NCI-H82 treated with DMSO at 0.1 percent for 48 hours (cell line): ENCODE data around the gene DNAJC27.

ENCODE experiments used
- DNase-seq: peaks from one replicate; lab custom pipeline; 2025; ENCODE audit not compliant: unreplicated experiment; lab: John Stamatoyannopoulos, UW

DNAJC27 gene

DNA sequence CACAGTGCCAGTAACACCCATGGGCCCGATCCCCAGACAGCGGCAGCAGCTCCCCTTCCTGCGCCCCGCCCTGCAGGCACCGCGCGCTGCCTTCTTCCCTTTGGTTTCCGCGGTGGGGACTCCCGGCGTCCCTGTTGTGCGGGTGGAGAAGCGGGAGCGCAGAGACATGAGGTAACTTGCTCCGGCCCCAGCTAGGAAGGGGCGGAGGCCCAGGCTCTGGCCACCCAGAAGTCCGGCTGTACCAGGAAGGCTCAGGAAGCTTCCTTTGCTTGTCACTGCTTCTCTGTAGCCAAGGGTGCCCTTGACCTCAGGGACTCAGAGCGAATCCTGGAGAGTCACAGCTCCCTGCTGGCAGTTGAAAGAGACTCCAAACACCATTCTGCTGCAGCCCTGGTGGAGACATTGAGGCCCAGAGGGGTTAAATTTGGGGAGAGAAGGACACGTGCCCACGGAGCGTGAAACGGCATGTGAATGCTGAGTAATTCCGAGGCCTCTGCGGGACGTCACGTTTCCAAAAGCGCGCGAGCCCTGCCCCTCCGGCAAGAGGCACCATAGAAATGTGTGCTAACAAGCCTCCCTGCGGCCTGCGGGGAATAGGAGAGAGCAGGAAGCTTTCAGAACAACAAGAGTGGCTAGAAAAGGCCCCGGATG is 45.0 kb downstream of the DNAJC27 start:
- DNase-seq, result no peak

DNA sequence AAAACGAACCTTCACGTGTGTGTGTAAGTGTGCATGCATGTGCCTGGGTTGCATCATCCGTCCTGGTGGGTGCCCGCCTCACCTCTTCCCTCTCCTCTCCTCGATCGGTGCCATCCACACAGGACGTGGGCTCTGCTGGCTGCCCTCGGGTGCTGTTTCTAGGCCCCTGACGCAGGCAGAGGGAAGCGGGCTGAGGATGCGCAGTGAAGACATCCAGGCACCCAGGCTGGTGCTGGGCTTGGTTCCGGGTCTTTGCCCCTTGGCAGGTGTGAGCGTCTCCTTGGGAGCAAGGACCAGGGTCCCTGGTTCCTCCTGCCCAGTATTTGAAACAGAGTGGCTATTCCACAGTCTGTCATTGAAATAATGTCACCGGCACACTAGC is 45.5 kb downstream of the DNAJC27 start:
- no peak for DNase-seq

DNA sequence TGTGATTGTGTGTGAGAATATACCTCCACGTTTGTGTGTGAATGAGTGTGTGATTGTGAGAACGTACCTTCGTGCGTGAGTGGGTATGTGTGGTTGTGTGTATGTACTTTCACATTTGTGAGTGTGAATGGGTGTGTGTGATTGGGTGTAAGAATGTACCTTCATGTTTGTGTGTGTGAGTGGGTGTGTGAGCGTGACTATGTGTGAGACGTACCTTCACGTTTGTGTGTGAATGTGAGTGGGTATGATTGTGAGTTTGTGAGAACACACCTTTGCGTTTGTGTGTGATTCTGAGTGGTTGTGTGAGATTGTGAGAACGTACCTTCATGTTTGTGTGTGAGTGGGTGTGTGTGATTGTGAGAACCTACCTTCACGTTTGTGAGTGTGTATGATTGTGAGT is 45.9 kb downstream of the DNAJC27 start:
- DNase-seq, result no peak

DNA sequence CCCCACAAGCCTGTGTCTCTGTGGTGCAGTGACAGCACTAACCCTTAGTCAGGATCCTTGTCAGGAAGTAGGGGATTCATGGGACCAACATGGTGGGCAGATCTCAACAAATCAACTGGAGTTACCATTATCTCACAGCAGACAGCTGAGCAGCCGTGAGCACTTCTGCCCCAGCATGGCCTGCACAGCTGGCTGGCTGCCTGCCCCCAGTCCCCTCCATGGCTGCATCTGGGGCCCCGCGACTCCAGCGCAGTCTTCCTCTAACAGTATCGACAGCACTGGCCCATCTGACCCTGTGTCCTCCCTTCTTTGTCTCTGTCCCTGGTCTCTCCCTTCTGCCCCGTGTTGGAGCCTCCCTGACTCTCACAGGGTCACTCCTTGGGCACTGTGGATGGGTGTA is 47.0 kb downstream of the DNAJC27 start:
- DNase-seq, result no peak

DNA sequence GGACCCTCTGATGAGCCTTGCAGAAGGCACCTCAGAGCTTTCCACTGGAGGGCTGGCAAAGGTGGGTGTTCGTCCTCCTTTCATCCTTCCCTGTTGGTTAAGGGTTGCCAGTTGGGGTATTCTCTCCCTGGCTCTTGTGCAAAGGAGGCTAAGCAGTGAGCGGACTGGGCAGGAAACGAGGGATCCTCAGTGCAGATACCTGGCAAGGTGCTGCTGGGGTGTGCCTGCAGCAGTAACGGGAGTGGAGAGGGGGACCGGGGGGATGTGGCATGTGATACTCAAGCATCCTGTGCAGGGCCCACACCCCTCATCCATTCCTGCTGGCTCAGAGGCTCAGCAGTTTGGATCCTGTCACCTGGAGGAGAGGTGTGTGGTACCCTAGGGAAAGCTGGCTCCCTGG is 47.5 kb downstream of the DNAJC27 start:
- no peak for DNase-seq

DNA sequence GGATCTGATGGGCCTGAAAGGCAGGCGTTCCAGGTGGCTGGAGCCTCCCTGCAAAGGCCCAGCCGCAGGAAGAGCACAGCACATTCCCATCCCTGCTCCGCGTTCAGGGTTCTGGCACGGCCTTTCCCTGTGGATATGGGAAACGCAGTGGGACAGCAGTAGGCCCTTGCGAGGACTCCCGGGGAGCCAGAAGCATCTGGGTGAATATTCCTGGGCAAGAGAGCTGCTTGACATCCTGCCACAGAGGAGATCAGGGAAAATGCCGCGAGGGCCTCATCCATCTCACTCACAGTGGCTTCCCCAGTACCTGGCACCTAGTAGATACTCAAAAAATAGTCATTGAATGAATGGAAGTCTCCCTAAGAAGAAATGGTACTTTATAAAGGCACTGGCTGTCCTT is 48.6 kb downstream of the DNAJC27 start:
- no peak for DNase-seq

DNA sequence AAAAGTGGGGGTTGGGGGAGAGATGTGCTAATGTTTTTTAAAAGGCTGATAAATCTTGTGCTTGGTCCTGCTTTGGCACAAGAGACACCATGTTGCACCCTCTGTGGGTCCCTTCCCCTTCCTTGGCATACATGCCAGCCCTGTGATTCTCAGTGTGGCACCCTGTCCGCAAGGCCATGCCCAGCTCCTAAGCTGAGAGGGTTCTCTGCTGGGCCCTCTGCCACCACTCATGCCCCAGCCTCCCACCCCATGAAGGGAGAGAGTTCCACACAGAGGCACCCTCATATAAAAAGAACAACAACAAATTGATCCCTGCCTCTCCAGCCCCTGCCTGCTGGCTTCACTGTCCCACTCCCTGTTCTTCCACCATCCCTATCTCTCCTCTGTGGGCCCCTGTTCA is 49.2 kb downstream of the DNAJC27 start:
- DNase-seq, result no peak

- DNase-seq, result no peak
These were observed 50.8 kb downstream of the DNAJC27 start for GRCh38 chr2:24920809-24921441.

- no peak for DNase-seq
These were observed 51.5 kb downstream of the DNAJC27 start, which contains the start of gene ADCY3 for GRCh38 chr2:24920098-24920808. Gene ADCY3, minus strand, starts transcription at chr2:24920237. Its CDS starts 1,250 bp downstream, at chr2:24918987.

- no peak for DNase-seq
These were observed 52.2 kb downstream of the DNAJC27 start for GRCh38 chr2:24919506-24920097.

GRCh38 chr2:24919037-24919505 is 52.7 kb downstream of the DNAJC27 start:
- peak; percentile 47 for DNase-seq

DNA sequence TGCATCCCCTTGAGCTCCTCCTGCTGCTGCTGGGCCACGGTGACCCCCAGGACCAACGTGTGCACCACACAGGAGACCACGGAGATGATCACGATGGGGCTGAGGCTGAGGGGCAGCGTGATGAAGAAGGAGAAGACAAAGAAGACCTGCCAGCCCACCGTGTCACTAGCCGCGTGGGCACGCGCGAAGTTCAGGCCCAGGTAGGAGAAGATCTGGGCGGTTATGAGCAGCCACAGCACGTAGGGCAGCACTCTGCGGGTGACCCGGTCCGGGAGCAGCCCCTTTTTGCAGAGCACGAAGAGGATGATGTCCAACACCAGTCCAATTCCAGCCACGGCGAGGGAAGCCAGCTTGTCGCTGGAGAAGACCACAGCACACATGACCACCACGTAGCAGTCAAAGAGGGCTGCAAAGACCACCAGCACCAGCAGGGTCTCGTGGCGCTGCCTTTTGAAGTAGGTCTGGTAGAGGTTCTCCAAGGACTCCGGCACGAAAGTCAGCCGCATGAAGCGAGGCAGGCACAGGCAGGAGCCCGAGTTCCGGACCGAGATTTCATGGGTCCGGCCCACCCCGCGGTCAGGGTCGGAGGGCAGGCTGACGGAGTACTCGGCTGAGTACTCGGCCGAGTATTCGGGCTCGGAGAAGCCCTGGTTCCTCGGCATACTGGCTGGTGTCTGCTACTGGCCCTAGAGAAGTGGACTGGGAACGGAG is 53.3 kb downstream of the DNAJC27 start:
- no peak for DNase-seq

DNA sequence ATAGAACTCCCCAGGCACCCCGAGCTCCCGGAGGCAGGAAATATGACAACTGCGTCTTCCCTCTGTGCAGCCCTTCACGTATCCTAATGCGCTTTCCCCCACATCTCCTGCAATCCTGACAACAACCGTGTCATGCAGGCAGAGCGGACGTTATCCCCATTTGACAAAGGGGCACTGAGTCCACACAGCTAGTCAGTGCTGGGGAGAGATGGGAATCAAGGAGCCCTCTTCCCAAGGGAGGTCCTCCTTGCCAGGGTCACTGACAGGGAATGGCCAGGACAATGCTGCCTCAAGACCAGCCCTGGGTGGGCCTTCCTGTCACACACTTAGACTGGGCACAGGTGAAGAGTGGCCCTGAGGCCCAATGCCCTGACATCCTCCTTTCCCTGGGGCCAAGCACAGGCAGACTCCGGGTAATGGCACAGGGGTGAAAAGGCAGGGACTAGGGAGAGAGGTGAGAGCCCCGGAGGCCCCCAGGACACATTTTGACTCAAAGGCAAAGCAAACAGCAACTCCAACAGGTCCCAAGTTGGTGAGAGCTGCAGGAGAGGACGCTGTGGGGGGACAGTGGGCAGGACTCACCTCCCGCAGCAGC is 53.9 kb downstream of the DNAJC27 start:
- no peak for DNase-seq

GRCh38 chr2:24917086-24917485 is 54.7 kb downstream of the DNAJC27 start:
- DNase-seq, result no peak

GRCh38 chr2:24915796-24916195 is 56.0 kb downstream of the DNAJC27 start:
- DNase-seq, result no peak

DNA sequence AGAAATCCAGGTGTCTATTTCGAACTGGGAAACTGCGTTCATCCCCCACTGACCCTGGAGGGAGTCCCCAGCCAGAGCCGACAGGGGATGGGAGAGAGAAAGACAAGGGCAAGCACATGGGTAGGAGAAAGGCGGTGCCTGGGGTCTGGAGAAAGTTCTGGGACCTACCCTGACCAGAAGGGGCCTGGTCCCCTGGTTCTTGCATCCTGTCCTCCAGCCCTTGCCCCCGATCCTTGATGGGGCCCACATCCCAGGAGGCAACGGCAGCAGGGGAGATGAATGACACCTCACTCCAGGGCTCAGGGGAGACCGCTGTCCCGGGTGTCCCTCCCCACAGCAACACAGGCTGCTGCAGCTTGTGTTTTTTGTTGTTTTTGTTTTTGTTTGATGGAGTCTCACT is 56.6 kb downstream of the DNAJC27 start:
- no peak for DNase-seq

- DNase-seq, result no peak
These were observed 57.0 kb downstream of the DNAJC27 start for GRCh38 chr2:24914713-24915112.

- DNase-seq, result no peak
These were observed 57.8 kb downstream of the DNAJC27 start for GRCh38 chr2:24913911-24914310.

DNA sequence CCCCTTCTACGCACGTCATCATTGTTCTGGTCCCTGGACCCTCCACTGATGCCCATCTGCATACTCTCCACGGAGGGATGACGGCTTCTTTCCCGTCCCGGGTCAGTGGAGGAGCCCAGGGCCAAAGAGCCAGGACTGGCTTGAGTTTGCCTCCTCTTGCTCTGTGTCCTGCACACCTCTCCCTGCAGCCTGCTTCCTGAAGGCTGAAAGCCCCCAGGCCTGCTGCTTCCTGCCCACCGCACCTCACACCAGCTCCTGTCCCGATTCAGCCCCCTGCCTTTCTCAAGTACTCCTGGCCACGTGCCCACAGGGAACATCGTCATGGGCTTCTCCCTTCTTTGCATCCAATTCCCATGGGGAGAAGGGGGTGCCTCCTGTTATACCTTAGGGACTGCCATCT is 58.8 kb downstream of the DNAJC27 start:
- no peak for DNase-seq

DNA sequence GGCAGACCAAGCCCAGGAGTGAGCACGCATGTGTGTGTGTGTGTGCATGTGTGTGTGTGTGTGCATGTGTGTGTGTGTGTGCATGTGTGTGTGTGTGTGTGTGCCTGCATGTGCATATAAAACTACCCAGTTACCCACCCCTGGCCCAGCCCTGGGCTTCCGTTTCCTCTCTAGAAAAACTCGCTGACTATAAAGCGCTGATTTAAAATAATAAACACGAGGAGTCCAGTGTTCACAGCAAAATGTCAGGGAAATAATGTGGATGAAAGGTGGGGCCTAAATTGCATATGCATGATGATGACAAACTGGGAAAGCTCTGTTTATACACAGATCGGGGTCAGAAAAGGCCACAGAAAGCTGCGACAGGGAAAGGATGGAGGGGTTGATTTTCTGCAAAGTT is 59.2 kb downstream of the DNAJC27 start:
- no peak for DNase-seq

DNA sequence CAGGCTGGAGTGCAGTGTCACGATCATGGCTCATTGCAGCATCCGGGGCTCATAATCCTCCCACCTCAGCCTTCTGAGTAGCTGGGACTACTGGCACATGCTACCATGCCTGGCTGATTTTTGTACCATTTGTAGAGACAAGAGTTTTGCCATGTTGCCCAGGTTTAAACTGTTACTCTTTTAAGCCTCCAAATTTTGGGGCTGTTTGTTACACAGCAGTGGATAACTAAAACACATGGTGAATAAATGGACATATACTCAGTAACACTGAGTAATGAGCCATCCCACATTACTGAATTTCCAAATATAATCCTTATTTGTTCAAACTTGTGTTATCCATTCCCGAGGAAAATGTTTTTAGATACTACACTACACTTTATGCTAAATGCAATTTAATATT is 61.5 kb downstream of the DNAJC27 start:
- DNase-seq, result no peak
